ENCODE results near the gene RALGAPA2. TPM values are rescaled to one million over a fixed set of nuclear protein-coding genes. Genes with fewer than 3 reads are reported as not detected.

Gene RALGAPA2
- total RNA-seq, 1 donor, result 6.2 TPM

DNA sequence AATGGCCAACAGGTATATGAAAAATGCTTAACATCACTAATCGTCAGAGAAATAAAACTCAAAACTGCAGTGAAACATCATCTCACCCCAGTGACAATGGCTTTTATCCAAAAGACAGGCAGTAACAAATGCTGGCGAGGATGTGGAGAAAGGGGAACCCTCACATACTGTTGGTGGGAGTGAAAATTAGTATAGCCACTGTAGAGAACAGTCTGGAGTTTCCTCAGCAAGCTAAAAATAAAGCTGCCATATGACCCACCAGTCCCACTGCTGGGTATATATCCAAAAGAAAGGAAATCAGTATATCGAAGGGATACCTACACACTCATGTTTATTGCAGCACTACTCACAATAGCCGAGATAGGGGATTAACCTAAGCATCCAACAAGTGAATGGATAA, 368.0 kb downstream of the RALGAPA2 start:
- no peak for DNase-seq (ENCODE audit: insufficient read length, low spot score, missing footprints)
- no peak overlapping the region for H3K4me2 ChIP-seq (ENCODE audit: insufficient read depth, low read length)
- H3K27me3 ChIP-seq (ENCODE audit: insufficient read depth, low read length), result no peaks in the 10 kb centered on the region
- H2AFZ ChIP-seq (ENCODE audit: low read length), result no peak overlapping the region
- TF ChIP-seq, protein P1, sequence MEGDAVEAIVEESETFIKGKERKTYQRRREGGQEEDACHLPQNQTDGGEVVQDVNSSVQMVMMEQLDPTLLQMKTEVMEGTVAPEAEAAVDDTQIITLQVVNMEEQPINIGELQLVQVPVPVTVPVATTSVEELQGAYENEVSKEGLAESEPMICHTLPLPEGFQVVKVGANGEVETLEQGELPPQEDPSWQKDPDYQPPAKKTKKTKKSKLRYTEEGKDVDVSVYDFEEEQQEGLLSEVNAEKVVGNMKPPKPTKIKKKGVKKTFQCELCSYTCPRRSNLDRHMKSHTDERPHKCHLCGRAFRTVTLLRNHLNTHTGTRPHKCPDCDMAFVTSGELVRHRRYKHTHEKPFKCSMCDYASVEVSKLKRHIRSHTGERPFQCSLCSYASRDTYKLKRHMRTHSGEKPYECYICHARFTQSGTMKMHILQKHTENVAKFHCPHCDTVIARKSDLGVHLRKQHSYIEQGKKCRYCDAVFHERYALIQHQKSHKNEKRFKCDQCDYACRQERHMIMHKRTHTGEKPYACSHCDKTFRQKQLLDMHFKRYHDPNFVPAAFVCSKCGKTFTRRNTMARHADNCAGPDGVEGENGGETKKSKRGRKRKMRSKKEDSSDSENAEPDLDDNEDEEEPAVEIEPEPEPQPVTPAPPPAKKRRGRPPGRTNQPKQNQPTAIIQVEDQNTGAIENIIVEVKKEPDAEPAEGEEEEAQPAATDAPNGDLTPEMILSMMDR (IDR thresholded peaks at IDR 0.05; ENCODE audit: extremely low read depth, low read depth, low read length), result no peak
- H3K36me3 ChIP-seq (ENCODE audit: insufficient read depth, low read length), result no peaks in the 10 kb centered on the region
- H3K9me3 ChIP-seq (ENCODE audit: low read depth, low read length), result no peaks in the 10 kb centered on the region
- no peak overlapping the region for H3K27ac ChIP-seq (ENCODE audit: low read depth, low read length)
- H3K4me3 ChIP-seq (ENCODE audit: insufficient read depth, low read length), result no peak overlapping the region
- H3K79me2 ChIP-seq (ENCODE audit: insufficient read depth, low read length), result no peaks in the 10 kb centered on the region
- no peaks in the 10 kb centered on the region for H4K20me1 ChIP-seq (ENCODE audit: insufficient read depth, low read length)
- H3K4me1 ChIP-seq (ENCODE audit: insufficient read depth, low read length), result no peaks in the 10 kb centered on the region

DNA sequence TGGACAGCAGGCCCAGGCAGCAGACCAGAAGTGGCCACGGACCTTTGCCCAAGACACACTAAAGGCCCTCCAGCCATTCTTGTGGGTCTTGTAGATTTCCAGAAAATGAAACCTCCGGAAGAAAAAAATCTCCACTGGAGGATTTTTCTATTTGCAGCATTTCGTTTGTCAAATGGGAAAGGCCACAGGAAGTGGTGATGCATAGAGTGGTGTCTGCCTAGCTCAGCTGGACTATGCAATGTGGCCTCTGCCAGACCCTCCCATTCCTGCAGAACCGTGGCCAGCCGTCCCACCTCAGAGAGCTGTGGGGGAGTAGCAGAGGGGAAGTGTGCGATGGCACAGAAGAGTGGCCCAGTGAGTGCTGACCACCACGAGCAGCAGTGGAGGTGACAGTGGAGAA, 368.5 kb downstream of the RALGAPA2 start:
- no peak overlapping the region for H3K4me3 ChIP-seq (ENCODE audit: insufficient read depth, low read length)
- peak; percentile 80 for DNase-seq (ENCODE audit: insufficient read length, low spot score, missing footprints)

More for the DNA sequence above, 368.5 kb downstream of the RALGAPA2 start:
- no peaks in the 10 kb centered on the region for H3K4me1 ChIP-seq (ENCODE audit: insufficient read depth, low read length)
- H2AFZ ChIP-seq (ENCODE audit: low read length), result peak overlapping the region; percentile 15
- no peaks in the 10 kb centered on the region for H3K9me3 ChIP-seq (ENCODE audit: low read depth, low read length)
- H3K27ac ChIP-seq (ENCODE audit: low read depth, low read length), result no peak overlapping the region
- H4K20me1 ChIP-seq (ENCODE audit: insufficient read depth, low read length), result no peaks in the 10 kb centered on the region
- H3K4me2 ChIP-seq (ENCODE audit: insufficient read depth, low read length), result no peak overlapping the region
- no peaks in the 10 kb centered on the region for H3K79me2 ChIP-seq (ENCODE audit: insufficient read depth, low read length)
- H3K27me3 ChIP-seq (ENCODE audit: insufficient read depth, low read length), result no peaks in the 10 kb centered on the region
- TF ChIP-seq, protein P1 (IDR thresholded peaks at IDR 0.05; ENCODE audit: extremely low read depth, low read depth, low read length), result no peak
- H3K36me3 ChIP-seq (ENCODE audit: insufficient read depth, low read length), result no peaks in the 10 kb centered on the region

Small RNA genes within 50 kb of the gene (small RNA-seq; reads per million reads assigned to genes)
- gene EIF4E2P1, result not detected
- not detected for gene RN7SL607P

Measured in osteoblast (primary cell).